CD4-positive, alpha-beta T cell (primary cell): ENCODE measurements around the gene ITPRIPL2. TPM values are rescaled to one million over a fixed set of nuclear protein-coding genes. Genes with fewer than 3 reads are reported as not detected.

Experiments
- ATAC-seq: fragments of 200-7000 bp; cut with Tn5 transposase; one replicate; pipeline ENCODE4 v1.10.0; 2022; ENCODE audit warnings: mild to moderate bottlenecking; ENCODE audit not compliant: poor library complexity
- CTCF ChIA-PET: fragments of 350-600 bp; sonication (Branson Sonifier 250); formaldehyde crosslinking; loops from one replicate; lab custom pipeline; 2021; ENCODE audit warnings: antibody characterized with exemption, inconsistent platforms; lab: Charles Lee
- POLR2A ChIA-PET: fragments of 350-600 bp; sonication (Branson Sonifier 250); formaldehyde crosslinking; loops from one replicate; lab custom pipeline; 2021; ENCODE audit warnings: antibody characterized with exemption, inconsistent platforms; lab: Charles Lee
- DNase-seq, 14 experiments: peaks; one replicate each; pipeline ENCODE4 v3.0.0-alpha.2; 2013 to 2020; ENCODE audit warnings: mixed read lengths in 2 of 14
- H3K27ac ChIP-seq, 2 donors: one replicate each; pipeline versions ENCODE4 v1.5.1 to v1.7.0; 2013; ENCODE audit warnings: low read length in 2 of 2, low read depth in 1 of 2, mild to moderate bottlenecking in 1 of 2
- H3K27me3 ChIP-seq, 2 experiments: 1 replicate in 1 of 2; 2 replicates in 1 of 2; pipeline versions ENCODE4 v1.6.1 to v1.7.0; 2013; ENCODE audit warnings: low read length in 2 of 2, control low read depth in 1 of 2, mild to moderate bottlenecking in 1 of 2, moderate library complexity in 1 of 2; ENCODE audit not compliant: insufficient read depth in 2 of 2, control insufficient read depth in 1 of 2
- H3K36me3 ChIP-seq: one replicate; pipeline ENCODE4 v1.6.1; 2013; ENCODE audit warnings: low read length, control low read depth; ENCODE audit not compliant: insufficient read depth
- H3K4me1 ChIP-seq: one replicate; pipeline ENCODE4 v1.6.1; 2013; ENCODE audit warnings: low read length, control low read depth; ENCODE audit not compliant: insufficient read depth
- H3K4me3 ChIP-seq: one replicate; pipeline ENCODE4 v1.5.1; 2013; ENCODE audit warnings: mild to moderate bottlenecking, low read length, moderate library complexity
- H3K9me3 ChIP-seq, 2 experiments: 1 replicate in 1 of 2; 2 replicates in 1 of 2; pipeline versions ENCODE4 v1.6.1 to v1.7.0; 2013; ENCODE audit warnings: low read length in 2 of 2, mild to moderate bottlenecking in 2 of 2, control low read depth in 1 of 2, moderate library complexity in 1 of 2; ENCODE audit not compliant: control insufficient read depth in 1 of 2, insufficient read depth in 1 of 2
- H3K27ac Mint-ChIP-seq: one replicate; pipeline ENCODE4 v1.8.0; 2020; ENCODE audit warnings: mixed read lengths
- H3K27me3 Mint-ChIP-seq: one replicate; pipeline ENCODE4 v1.8.0; 2021; ENCODE audit warnings: mixed read lengths
- H3K36me3 Mint-ChIP-seq: one replicate; pipeline ENCODE4 v1.8.0; 2021; ENCODE audit warnings: low read depth, mixed read lengths
- H3K4me1 Mint-ChIP-seq: one replicate; pipeline ENCODE4 v1.8.0; 2021; ENCODE audit warnings: low read depth, mixed read lengths
- H3K4me3 Mint-ChIP-seq: one replicate; pipeline ENCODE4 v1.8.0; 2020; ENCODE audit warnings: mild to moderate bottlenecking, mixed read lengths
- H3K9me3 Mint-ChIP-seq: one replicate; pipeline ENCODE4 v1.8.0; 2020; ENCODE audit warnings: mixed read lengths
- CTCF ChIP-seq: fragments of 200-600 bp; IDR thresholded peaks from one replicate; pipeline ENCODE4 v1.8.0; 2022; ENCODE audit warnings: antibody characterized with exemption, mild to moderate bottlenecking
- intact Hi-C, 2 experiments: fragments of 100-400 bp; cut with DNase I in 1 of 2; cut with micrococcal nuclease in 1 of 2; formaldehyde crosslinking; loops; one replicate each; pipeline versions ENCODE4 v1.15.1 to v1.9.0; 2023 to 2025; cut with DNase I, micrococcal nuclease
- total RNA-seq, 174 experiments: library from RNA in 2 of 174; stranded (reverse) in 2 of 174; gene quantifications; one replicate each; pipeline ENCODE4 v1.2.3 and lab custom pipeline; 2021 to 2026

Gene ITPRIPL2
- total RNA-seq, 2 experiments from 2014 or later: 0.31 to 0.36 TPM

DNA sequence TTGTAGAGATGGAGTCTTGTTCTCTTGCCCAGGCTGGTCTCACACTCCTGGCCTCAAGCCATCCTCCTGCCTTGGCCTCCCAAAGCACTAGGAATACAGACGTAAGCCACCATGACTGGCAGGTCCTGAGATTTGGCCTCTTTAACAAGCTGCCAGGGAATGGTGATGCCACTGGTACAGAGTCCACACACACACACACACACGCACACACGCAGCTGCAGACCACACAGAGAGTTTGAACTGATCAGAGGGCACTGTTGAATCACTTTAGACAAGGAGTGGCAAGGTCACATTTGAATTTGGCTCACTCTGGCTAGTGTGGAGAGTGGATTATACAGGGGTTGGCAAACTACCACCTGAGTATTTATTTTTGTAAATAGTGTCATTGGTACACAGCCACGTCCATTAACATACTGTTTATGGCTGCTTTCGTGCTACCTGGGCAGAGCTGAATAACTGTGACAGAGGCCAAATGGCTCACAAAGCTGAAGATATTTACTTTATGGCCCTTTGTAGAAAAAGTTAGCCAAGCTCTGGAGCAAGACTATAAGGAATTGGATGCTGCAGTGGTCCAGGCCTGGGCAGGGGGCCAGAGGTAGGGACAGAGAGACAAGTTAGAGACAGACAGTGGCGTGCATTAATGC lies 9.9 kb downstream of the ITPRIPL2 start:
- ChIA-PET CTCF (no interaction called here), POLR2A (no interaction called here)
- intact Hi-C loops: no loop called here
- H3K36me3 ChIP-seq: no peaks in the 10 kb centered on the region
- no peak overlapping the region for H3K27ac Mint-ChIP-seq
- H3K9me3 Mint-ChIP-seq: no peaks in the 10 kb centered on the region
- no peak overlapping the region for H3K27ac ChIP-seq
- peaks cover 5% of the 10 kb centered on the region for H3K27me3 Mint-ChIP-seq
- ATAC-seq: no peak
- peaks cover 0 to 4% of the 10 kb centered on the region in 2 experiments for H3K9me3 ChIP-seq
- peaks cover 5% of the 10 kb centered on the region for H3K4me1 ChIP-seq
- no peak for TF ChIP-seq CTCF
- DNase-seq: no peak
- H3K4me1 Mint-ChIP-seq: peaks cover 10% of the 10 kb centered on the region
- no peaks in the 10 kb centered on the region for H3K27me3 ChIP-seq
- no peaks in the 10 kb centered on the region for H3K36me3 Mint-ChIP-seq
- H3K4me3 ChIP-seq: no peak overlapping the region
- H3K4me3 Mint-ChIP-seq: no peak overlapping the region

DNA sequence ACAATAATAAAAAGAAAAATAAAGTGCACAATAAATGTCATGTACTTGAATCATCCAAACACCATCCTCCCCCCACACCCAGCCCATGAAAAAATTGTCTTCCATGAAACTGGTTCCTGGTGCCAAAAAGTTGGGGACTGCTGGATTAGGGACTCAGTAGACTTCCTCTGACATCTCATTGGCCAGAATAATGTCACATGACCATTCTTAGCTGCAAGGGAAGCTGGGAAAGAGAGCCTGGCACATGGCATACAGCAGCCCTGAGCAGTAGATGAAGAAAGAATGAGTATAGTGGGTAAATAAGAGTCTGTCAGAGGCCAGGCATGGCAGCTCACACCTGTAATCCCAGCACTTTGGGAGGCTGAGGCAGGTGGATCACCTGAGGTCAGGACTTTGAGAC lies 12.5 kb downstream of the ITPRIPL2 start:
- POLR2A ChIA-PET: no interaction called here
- CTCF ChIA-PET: no interaction called here
- Histone ChIP-seq H3K4me3 (no peak overlapping the region), H3K36me3 (no peaks in the 10 kb centered on the region), H3K4me1 (peaks cover 4% of the 10 kb centered on the region), H3K27ac (no peak overlapping the region), H3K9me3 (peaks cover 0 to 4% of the 10 kb centered on the region in 2 experiments), H3K27me3 (no peaks in the 10 kb centered on the region)
- DNase-seq (no peak), ATAC-seq (no peak)
- Mint-ChIP-seq H3K27me3 (no peaks in the 10 kb centered on the region), H3K9me3 (no peaks in the 10 kb centered on the region), H3K27ac (no peak overlapping the region), H3K4me1 (peaks cover 4% of the 10 kb centered on the region), H3K4me3 (no peak overlapping the region), H3K36me3 (no peaks in the 10 kb centered on the region)
- intact Hi-C loops: no loop called here
- no peak for TF ChIP-seq CTCF

DNA sequence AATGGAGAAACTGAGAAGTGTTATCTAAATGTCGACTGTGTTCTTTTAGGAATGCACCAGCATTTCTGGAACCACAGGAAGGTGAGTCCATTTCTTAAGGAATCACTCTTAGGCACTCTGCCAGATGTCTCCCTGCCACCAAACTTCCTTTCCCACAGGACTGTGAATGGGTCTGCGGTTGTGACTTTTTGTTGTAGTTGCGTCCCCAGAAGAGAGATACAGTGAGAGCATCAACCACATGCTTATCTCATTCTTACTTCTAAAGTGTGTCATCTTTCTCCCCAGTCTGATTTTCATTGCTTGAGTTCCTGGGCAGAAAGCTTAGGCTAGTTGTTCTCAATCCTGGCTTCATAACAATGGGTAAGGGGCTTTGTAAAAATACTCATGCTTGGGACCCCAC lies 13.4 kb downstream of the ITPRIPL2 start:
- no peak overlapping the region for H3K4me3 Mint-ChIP-seq
- H3K4me1 Mint-ChIP-seq: peaks cover 4% of the 10 kb centered on the region
- no peaks in the 10 kb centered on the region for H3K36me3 Mint-ChIP-seq
- H3K27me3 Mint-ChIP-seq: no peaks in the 10 kb centered on the region
- H3K27ac Mint-ChIP-seq: no peak overlapping the region
- CTCF ChIA-PET: no interaction called here
- H3K27ac ChIP-seq: no peak overlapping the region
- H3K9me3 ChIP-seq: peaks cover 0 to 4% of the 10 kb centered on the region in 2 experiments
- H3K4me1 ChIP-seq: peaks cover 4% of the 10 kb centered on the region
- H3K27me3 ChIP-seq: no peaks in the 10 kb centered on the region
- no peak for TF ChIP-seq CTCF
- no peak overlapping the region for H3K4me3 ChIP-seq
- no peaks in the 10 kb centered on the region for H3K36me3 ChIP-seq
- no peaks in the 10 kb centered on the region for H3K9me3 Mint-ChIP-seq
- ATAC-seq (no peak), DNase-seq (no peak)
- POLR2A ChIA-PET: no interaction called here
- intact Hi-C loops: no loop called here
